ENCODE measurements around the gene MYOD1.

MYOD1 gene

DNA sequence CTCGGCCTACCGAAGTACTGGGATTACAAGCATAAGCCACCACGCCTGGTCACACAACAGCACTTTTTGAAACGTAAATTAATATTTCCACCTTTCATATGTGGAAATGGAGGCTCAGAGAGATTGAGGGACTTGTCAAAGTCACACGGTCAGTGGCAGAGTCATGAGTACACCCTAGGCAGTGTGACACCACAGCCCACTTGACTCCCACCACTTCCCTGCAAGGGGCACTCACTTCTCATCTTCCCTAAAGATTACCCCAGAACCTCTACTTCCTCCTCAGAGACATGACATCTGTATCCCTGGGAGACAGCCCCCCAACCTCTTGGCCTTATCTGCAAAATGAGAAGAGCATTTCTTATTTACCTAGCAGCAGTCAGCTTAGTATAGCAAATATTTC, 16.5 kb upstream of the MYOD1 start:
- no peak for DNase-seq (ENCODE audit: low spot score)

DNA sequence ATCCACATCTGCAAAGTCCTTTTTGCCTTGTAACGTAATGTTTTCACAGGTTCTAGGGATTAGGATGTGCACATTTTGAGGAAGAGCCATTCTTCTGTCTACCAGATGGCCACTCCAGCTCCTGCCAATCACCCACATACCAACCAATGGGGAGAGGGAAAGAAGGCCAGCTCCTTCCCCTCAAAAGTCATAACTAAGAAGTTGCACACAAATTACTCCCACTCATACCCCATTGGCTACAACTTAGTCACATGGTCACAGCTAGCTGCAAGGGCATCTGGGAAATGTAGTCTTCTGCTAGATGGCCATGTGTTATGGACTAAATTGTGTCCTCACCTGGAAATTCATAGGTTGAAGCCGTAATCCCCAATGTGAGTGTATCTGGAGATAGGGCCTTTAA, 15.4 kb upstream of the MYOD1 start:
- no peak for DNase-seq (ENCODE audit: low spot score)

DNA sequence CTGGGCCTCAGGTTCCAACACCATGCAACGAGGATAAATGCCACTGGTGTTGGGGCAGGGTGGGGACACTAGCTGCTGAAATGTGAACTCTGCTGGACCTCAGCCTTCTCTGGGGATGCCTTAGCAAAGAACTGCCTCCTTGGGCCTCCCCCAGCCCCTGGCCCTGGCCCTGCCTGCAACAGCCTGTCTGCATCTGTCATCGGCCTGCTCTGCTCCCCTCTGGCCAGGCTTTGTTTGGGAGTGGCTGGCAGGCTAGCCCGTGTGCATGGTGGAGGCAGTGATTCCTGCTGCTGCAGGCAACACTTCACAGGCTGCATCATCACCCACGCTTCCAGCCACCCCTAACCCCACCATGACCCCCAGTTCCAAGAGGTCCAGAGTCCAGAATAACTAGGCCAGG, 11.5 kb upstream of the MYOD1 start:
- no peak for DNase-seq (ENCODE audit: low spot score)

DNA sequence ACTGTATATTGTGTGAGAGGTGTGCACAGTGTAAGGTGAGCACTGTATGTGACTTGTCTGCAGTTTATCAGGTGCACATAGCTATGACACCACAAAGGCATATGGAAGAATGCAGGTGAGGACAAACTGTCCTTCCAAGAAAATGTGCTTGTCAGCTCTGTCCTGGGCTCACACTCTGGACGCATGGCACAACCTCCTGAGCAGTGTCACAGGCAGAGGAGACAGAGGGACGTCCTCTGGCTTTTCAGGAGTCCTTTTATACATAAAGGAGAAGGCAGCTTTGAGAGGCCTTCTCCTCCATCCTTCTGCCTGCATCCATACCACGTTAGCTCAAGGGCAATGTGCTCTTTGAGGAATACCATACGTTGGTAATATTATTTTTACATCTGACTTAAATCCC, 7.5 kb upstream of the MYOD1 start:
- no peak for DNase-seq (ENCODE audit: low spot score)

DNA sequence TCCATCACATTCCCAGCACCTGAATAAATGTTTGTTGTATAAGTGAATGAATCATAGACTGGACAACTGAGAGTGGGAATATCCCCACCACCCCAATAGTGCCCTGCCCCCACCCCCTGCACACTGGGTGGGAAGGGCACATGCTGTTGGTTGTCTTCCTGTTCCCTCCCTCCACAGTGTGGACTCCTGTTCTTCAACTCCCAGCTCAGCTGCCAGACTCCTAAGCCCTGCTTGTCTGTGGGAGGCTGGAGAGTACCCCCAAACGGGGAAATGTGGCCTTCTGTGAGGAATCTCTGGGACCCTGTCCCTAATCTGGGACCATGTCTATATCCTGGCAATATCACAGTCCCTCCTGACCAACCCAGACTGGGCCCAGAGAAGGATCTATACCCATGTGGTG, 5.5 kb upstream of the MYOD1 start:
- DNase-seq (ENCODE audit: low spot score), result no peak

DNA sequence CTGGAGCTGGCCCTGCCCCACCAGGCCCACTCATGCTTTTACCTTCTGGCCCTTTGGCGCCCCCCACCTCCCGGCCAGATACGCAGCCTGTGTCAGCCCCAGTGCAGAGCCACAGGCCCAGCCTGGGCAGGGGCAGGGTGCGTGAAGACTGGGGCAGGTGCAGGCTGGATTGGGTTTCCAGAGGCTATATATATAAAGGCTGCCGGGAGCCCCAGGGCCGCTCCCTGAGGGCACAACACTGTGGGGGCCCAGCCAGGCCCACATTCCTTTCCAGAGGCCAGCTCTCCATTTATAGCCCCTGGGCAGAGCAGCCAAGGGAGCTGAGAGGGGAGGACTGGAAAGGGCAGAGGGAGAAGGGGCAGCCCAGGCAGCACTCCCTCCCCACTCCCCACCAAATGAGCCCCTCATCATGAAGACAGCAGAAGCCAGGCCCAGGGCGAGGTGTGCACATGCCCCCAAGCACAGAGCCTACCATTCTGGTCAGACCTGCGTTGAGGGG, 5.0 kb upstream of the MYOD1 start:
- DNase-seq (ENCODE audit: low spot score), result no peak

DNA sequence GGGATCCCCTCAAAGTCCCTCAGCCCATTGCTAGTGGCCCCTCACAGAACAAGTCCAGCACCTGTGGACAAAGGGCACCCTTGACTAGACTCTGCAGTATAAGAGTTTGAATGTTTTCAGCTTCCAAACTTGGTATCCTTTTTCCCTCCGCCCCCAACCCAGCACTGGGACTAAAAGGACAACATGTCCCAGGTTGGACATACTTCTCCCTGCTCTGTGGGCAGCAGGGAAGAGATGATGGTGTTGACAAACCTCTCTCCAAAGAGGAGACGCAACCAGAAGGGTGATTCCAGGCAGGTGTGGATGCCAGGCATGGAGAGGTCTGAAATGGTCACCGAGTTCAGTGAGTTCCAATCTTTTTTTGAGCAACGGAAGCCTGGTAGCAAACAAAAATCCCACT, 4.5 kb upstream of the MYOD1 start:
- DNase-seq (ENCODE audit: low spot score), result no peak

DNA sequence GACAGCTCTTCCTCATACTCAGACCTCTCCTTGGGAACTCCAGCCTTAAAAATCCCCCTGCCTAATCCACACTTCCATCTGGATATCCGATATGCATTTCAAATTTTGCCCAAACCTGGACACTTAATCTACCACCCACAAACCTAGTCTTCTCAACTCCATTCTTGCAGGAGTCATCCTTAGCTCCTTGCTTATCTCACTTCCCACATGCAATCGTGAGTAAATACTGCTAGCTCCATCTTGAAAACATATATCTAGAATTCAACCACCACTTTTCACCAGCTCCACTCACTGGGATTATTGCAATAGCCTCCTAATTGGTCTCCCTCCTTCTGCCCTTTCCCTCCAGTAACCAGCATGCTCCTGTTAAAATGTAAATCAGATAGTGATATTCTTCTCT, 2.6 kb upstream of the MYOD1 start:
- no peak for DNase-seq (ENCODE audit: low spot score)

DNA sequence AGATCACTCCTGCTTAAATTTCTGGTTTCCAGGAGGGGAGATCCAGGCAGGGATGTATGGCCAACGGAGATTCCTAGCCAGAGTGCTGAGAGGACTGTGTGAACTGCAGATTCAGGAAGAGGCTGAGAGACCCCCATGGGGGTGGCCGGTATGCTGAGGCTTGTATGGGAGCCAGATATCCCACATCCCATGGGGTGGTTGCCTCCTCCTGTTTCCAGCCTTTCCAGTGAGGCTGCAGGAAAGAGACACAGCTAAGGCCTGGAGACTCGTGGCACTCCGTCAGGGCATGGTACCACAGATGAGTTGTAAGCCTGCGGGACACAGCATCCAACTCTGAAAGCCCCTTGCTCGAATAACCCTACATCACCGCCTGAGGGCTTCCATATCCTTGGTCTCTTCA, 1.4 kb upstream of the MYOD1 start:
- no peak for DNase-seq (ENCODE audit: low spot score)

DNA sequence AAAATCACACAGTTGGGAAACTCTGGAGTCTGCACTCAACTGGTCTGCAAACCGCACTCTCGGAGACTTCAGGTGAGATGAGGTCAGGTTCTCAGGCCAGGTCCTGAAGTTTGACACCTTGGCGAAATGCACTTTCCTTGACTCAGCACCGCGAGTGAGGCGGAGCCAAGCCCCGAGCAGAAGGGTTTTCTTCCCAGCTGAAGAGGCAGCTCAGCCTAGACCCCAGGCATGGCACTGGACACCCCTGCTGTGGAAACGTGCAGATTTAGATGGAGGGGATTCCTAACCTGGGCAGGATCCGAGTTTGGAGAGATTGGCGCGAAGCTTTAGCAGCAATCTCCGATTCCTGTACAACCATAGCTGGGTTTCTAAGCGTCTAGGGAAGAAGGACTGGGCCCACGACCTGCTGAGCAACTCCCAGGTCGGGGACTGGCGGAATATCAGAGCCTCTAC, 835 bp upstream of the MYOD1 start:
- no peak for DNase-seq (ENCODE audit: low spot score)

DNA sequence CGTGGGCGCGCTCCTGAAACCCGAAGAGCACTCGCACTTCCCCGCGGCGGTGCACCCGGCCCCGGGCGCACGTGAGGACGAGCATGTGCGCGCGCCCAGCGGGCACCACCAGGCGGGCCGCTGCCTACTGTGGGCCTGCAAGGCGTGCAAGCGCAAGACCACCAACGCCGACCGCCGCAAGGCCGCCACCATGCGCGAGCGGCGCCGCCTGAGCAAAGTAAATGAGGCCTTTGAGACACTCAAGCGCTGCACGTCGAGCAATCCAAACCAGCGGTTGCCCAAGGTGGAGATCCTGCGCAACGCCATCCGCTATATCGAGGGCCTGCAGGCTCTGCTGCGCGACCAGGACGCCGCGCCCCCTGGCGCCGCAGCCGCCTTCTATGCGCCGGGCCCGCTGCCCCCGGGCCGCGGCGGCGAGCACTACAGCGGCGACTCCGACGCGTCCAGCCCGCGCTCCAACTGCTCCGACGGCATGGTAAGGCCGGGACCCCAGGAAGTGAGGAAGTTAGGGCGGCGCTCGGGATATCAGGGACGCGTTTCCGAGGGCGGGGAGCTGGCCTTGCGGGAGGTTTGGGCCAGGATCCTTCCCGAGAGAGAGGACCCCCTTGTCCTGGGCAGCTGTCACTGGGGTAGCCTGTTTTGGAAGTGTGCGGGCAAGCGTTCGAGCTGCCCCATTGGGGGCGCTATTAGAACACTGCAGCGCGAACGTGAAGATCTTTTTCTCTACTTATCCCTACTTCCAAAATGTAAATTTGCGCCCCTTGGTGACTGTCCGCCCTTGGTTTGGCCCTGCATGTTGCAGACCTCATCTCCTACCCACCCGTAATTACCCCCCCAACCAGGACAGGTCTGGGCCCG, 796 bp downstream of the MYOD1 start:
- no peak for DNase-seq (ENCODE audit: low spot score)

DNA sequence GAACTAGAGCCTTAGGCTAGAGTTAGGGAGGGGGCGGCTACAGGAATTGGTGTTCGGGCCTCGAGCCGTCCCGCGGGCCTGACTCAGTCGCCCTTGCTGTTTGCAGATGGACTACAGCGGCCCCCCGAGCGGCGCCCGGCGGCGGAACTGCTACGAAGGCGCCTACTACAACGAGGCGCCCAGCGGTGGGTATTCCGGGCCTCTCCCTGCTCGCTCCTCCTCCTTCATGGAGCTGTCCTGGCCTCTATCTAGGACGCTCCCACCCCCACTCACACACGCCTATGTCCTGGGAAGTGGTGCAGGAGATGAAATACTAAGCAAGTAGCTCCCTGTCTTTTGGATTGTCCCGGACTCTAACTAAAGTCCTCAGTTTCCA, 1.4 kb downstream of the MYOD1 start:
- DNase-seq (ENCODE audit: low spot score), result no peak

DNA sequence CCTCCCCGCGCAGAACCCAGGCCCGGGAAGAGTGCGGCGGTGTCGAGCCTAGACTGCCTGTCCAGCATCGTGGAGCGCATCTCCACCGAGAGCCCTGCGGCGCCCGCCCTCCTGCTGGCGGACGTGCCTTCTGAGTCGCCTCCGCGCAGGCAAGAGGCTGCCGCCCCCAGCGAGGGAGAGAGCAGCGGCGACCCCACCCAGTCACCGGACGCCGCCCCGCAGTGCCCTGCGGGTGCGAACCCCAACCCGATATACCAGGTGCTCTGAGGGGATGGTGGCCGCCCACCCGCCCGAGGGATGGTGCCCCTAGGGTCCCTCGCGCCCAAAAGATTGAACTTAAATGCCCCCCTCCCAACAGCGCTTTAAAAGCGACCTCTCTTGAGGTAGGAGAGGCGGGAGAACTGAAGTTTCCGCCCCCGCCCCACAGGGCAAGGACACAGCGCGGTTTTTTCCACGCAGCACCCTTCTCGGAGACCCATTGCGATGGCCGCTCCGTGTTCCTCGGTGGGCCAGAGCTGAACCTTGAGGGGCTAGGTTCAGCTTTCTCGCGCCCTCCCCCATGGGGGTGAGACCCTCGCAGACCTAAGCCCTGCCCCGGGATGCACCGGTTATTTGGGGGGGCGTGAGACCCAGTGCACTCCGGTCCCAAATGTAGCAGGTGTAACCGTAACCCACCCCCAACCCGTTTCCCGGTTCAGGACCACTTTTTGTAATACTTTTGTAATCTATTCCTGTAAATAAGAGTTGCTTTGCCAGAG, 2.0 kb downstream of the MYOD1 start:
- DNase-seq (ENCODE audit: low spot score), result no peak

DNA sequence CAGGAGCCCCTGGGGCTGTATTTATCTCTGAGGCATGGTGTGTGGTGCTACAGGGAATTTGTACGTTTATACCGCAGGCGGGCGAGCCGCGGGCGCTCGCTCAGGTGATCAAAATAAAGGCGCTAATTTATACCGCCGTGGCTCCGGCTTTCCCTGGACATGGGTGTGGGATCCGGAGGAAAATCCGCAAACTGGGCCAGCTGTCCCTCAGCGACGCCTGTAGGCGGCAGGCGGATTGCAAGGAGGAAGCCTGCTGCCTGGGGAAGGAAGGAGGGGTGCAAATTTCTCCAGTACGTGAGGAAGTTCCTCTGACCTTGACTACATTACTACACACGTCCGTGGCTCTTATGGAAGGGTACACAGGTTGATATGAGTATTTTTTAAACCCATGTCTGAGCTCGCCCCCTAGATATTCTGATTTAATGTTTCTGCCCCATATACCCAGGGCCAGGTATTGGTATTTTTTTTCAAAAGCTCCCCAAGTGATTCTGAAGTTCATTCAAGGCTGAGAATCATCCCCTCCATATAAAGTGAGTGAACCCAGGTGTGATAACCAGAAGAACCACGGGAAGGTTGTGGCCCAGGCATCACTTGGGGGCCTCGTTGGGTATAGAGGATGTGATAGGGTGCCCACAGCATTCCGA, 2.8 kb downstream of the MYOD1 start:
- no peak for DNase-seq (ENCODE audit: low spot score)

DNA sequence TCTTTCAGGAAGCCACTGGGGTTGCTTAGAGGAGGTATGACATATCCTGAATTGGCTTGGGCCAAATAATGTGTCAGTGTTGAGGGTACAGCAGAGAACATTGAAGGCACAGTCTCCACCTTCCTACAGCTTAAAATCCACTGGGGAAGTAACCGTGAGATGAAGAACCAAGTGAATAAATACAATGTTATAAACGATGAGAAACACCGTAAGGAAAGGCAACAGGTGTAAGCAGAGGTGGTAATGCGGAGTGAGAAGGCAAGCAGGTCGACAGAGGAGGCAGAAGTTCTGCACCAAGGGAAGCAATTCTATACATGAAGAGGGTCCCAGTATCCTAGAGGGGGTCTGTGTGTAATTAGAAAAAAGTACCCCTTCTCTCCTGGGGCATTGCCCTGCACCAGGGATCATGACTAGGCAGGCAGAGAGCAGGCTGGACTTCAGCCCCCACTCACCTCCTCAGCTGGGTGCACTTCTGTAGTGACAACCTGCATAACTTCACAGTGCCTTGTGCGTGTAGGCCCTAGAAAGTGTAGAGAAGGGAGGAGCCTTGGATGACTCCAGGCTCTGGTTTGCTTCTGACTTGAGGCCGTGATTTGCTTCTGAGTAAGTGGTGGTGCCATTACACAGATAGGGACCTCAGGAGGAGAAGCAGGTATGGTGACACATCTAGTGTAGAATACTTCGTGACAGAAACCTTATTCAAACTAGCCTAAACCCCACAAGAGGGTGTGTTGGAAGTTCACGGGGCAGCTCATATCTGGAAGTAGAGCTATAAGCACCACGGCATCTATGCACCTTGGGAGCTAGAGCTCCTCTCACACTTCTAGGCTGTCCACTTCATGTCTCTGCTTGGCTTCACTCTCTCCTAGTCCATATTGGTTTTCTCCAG, 4.9 kb downstream of the MYOD1 start:
- no peak for DNase-seq (ENCODE audit: low spot score)

DNA sequence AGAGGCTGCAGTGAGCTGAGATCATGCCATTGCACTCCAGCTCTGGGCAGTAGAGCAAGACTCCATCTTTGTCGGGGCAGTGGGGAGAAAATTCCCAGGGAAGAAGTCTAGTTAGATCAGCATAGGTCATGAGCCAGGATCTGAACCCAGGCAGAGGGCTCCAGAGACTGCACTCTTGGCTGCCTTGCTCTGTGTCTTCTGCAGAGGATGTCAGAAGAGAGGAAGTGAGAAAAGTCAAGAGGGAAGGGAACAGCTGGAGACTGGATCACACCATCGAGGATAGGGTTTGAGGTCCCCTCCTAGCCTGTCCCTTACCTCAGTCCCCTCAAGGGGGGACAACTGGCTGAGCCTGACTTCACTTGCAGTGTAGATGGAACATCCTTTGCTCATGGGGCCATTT, 5.8 kb downstream of the MYOD1 start:
- no peak for DNase-seq (ENCODE audit: low spot score)

DNA sequence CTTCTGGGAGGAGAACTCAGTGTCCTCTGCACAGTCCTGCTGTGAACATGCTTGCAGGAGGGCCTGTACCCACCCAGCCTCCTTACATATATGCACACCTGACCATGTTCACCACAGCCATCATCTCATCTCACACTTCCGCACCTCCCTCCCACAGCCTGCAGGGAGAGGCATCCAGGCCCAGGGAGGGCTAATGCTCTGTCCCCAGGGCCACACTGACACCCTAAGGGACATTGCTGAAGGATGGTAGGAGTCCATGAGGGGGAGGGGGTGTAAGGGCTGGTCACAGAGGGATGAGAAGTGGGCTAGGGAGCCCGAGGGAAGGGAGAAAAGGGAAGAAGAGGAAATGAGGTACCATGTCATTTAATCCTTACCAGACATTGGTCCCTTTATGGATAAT, 10.8 kb downstream of the MYOD1 start:
- no peak for DNase-seq (ENCODE audit: low spot score)

DNA sequence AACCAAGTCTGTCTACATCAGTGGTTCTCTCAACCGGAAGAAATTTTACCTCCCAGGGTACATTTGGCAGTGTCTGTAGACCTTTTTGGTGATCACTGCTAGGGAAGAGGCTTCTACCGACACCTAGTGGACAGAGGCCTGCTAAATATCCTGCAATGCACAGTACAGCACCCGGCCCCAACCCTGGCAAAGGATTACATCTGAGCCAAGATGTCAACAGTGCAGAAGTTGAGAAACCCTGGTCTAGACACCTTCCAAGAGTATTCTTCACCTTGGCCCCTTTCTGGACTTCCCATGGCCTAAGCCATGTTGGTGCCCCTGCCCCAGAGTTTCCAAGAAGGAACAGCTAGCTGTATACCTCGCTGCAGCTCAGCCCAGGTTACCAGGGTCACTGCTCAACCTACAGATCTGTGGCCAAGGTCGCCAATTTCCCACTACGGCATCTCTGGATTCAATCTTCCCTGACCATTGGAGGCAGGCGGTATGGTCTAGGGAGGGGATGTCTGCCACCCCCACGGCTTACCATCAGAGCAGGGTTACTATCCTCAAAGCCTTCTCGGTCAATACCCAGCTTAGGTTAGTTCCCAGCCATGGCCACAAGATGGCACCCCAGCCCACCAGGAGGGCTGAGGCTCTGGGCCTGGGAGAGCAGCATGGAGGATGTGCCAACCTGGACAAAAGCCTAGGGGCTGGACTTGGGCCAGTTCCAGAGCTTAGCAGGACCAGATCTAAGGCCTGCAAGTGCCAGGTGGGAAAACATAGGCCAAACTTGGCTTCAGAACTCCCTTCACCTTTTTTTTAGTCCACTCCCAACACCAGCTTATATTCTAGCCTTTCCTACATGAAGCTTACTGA, 11.5 kb downstream of the MYOD1 start:
- peak; percentile 83 for DNase-seq (ENCODE audit: low spot score)

DNA sequence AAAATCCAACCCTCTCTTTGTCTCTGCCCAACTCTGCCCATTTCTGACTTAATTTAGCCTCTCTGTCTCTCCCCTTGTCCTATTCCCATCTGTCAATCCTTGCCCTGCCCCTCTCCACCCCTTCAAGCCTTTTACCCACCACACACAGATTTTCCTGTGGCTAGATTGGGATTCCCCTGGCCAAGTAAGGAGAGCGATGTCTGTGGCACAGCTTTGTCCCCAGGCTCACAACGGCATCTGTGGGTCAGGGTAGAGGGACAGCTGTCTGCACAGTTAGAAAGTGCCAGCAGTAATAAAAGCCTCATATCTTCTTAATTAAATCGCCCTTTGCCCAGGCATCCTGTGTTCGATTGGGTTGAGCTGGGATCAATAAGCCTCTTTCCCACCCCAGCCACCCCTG, 13.9 kb downstream of the MYOD1 start:
- DNase-seq (ENCODE audit: low spot score), result no peak

DNA sequence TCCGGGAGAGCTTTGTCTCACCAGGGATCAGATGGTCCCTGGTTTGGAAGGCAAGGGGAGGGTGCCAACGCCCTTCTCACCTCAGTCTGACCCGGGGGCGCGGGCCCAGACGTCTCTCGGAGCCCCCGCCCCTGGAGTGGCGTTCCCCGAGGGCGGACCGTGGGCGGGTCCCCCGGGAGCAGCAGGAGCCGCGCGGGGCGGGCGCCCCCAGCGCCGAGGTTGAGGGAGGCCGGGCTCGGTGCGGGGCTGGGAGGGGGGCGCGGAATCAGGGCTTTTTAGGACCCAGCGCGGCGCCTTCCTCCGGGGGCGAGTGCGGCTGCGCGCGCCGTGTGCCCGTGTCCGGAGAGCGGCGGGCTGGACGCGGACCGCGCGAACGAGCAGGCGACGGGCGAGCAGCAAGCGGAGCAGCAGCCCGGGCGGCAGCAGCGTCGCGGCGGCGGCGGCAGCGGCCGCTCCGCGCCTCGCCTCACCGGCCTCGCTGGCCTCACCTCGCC, 15.1 kb downstream of the MYOD1 start, which contains the start of gene KCNC1:
Gene KCNC1 (plus strand): TSS at position 364 of the 494 bp plus-strand sequence. CDS start 1,222 bp downstream, outside the sequence.
- DNase-seq (ENCODE audit: low spot score), result no peak

Measured in pons (tissue), 1 donor.